Body of pancreas (tissue), 4 donors: ENCODE data around the gene HMGB1.

Experiments
- POLR2A ChIP-seq, 3 donors: fragments of 450-650 bp; IDR thresholded peaks; one replicate each; pipeline ENCODE4 v1.6.1; 2016; ENCODE audit warnings: antibody characterized with exemption in 3 of 3, mild to moderate bottlenecking in 2 of 3
- TF ChIP-seq, protein P1 (sequence below), 7 experiments: fragments of 450-650 bp in 4 of 7; fragments of 200-600 bp in 3 of 7; sonication (generic) in 3 of 7; IDR thresholded peaks; one replicate each; pipeline ENCODE4 v1.5.1; 2016 to 2019; ENCODE audit warnings: antibody characterized with exemption in 7 of 7

DNA sequence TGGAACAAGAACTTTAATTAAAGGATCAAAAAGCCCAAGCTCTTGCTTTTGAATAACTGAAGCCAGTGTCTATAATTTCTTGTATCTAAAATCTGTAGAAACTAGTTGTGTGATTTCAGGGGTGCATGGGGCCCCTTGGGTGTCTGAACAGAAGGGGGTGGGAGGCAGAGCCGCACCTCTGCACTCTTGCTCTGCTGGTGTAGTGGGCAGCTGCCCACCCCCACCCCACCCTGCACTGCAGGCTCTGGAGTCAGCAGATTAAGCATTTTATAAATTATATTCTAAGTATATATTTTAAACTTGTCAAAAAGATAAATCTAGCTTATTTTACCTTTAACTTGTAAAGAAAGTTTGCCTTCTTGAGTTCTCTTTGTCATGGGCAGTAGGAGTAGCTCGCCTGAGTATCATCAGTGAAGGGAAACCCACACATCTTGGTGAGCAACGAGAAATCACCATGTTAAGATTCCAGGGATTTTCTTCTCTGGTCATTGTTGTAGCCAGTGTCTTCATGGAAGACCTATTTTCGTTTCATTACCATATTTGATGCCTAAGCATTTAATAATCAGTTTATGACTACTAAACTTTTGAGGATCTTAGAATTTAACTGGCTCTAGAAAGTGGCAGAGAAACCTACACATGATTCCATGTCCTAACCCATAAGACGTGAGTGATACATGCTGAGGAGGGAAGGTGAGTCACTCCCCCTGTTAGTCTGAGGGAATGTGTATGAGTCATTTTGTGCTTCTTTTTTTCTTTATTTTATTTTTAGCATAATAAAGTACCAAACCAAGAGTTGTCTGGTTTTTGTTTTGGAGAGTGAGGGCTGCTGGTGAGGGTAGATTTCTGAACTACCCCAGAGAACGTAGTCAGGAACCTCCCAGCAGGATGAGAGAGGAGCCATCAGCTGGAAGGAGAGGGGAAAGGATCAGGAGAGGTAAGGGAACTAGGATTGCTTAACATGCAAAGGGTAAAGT is 35.7 kb downstream of the HMGB1 start:
- no peak for TF ChIP-seq POLR2A (IDR thresholded peaks at IDR 0.05)
- TF ChIP-seq, protein P1, sequence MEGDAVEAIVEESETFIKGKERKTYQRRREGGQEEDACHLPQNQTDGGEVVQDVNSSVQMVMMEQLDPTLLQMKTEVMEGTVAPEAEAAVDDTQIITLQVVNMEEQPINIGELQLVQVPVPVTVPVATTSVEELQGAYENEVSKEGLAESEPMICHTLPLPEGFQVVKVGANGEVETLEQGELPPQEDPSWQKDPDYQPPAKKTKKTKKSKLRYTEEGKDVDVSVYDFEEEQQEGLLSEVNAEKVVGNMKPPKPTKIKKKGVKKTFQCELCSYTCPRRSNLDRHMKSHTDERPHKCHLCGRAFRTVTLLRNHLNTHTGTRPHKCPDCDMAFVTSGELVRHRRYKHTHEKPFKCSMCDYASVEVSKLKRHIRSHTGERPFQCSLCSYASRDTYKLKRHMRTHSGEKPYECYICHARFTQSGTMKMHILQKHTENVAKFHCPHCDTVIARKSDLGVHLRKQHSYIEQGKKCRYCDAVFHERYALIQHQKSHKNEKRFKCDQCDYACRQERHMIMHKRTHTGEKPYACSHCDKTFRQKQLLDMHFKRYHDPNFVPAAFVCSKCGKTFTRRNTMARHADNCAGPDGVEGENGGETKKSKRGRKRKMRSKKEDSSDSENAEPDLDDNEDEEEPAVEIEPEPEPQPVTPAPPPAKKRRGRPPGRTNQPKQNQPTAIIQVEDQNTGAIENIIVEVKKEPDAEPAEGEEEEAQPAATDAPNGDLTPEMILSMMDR (IDR thresholded peaks at IDR 0.05) = no peak
